ENCODE data around the gene CCDC157. TPM values are rescaled to one million over a fixed set of nuclear protein-coding genes. Genes with fewer than 3 reads are reported as not detected.
A peak's percentile ranks its signal among the peaks of the same experiment; 100 is the strongest.

Gene CCDC157
- polyA plus RNA-seq, 1 experiment: 1.6 TPM

GRCh38 chr22:30396871-30397655 lies 40.3 kb downstream of the CCDC157 start, which contains the start of gene SEC14L2:
Gene SEC14L2, plus strand, starts transcription at chr22:30397018. Its CDS starts 99 bp downstream, at chr22:30397117.
- DNase-seq (ENCODE audit: low read depth): no peak
- ChIA-PET CTCF (interaction anchor here (0.8 to 19.7 kb wide), 13 partner anchors 9 to 141 kb away, joined by 3 to 204 read pairs (median 6); partner anchors contain the start of genes CASTOR1 and RNF215), POLR2A (interaction anchor here (0.6 to 0.7 kb wide), 2 partner anchors 12 to 117 kb away, joined by 11 to 16 read pairs; no protein-coding TSS in a partner anchor)
- no peaks in the 10 kb centered on the region for H3K27me3 ChIP-seq (ENCODE audit: control insufficient read depth, insufficient read depth, low read length)
- H3K36me3 ChIP-seq (ENCODE audit: control insufficient read depth, insufficient read depth, low read length): peaks cover 2% of the 10 kb centered on the region; the same call in 1 of the 2 replicates
- TF ChIP-seq, protein P1, sequence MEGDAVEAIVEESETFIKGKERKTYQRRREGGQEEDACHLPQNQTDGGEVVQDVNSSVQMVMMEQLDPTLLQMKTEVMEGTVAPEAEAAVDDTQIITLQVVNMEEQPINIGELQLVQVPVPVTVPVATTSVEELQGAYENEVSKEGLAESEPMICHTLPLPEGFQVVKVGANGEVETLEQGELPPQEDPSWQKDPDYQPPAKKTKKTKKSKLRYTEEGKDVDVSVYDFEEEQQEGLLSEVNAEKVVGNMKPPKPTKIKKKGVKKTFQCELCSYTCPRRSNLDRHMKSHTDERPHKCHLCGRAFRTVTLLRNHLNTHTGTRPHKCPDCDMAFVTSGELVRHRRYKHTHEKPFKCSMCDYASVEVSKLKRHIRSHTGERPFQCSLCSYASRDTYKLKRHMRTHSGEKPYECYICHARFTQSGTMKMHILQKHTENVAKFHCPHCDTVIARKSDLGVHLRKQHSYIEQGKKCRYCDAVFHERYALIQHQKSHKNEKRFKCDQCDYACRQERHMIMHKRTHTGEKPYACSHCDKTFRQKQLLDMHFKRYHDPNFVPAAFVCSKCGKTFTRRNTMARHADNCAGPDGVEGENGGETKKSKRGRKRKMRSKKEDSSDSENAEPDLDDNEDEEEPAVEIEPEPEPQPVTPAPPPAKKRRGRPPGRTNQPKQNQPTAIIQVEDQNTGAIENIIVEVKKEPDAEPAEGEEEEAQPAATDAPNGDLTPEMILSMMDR (IDR thresholded peaks at IDR 0.05; ENCODE audit: insufficient read depth, low read depth, low read length): no peak
- H3K4me3 ChIP-seq (ENCODE audit: low read depth, low read length): peak within 1 kb of the TSS; percentile 77

DNA sequence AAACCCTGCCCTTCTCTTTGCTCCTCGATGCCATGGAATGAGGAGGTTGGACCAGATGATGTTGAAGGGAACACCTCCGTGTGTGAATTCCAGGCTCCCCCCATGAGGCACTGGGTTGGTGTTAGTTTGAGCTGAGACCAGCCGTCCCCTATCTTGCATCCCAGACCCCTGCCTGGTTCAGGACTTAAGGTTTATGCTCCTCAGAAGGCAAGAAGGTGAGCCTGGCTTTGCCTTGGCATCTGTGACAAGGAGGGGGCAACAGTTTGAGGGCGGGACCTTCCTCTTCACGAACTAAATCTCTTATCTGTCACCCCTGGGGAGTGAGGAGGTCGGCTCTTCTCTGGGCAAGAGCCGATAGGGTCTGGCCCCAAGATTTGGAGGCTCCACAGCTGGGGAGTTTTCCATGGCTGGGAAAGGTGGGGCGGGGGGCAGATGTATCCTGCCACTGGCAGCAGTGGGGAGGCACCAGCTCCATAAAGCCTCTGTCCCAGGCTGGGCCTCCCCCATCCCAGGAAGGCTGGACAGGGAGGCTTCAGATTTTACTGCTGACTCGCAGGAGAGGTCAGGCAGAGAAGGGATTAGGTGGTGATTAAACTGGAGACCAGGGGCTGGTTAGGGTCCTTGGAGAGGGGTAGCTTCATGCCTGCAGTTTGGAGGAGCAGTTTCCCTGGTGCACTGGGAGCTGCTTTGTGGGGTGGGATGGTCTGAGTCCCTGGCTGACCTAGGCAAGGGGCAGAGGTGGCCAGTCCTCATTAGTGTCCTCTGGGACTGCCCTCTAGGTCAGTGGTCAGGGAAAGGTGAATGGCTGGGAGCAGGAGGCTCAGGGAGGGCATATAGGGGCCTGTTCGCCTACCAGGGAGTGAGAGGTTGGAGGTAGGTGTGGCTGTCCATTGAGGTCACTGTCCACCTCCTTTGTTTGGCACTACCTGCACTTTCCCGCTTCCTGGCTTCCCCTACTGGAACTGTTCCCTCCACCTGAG lies 41.1 kb downstream of the CCDC157 start:
- TF ChIP-seq, protein P1 (IDR thresholded peaks at IDR 0.05; ENCODE audit: insufficient read depth, low read depth, low read length): no peak
- ChIA-PET POLR2A (interaction anchor here (0.6 kb wide), 1 partner anchor 116 kb away, joined by 16 read pairs; no protein-coding TSS in a partner anchor), CTCF (interaction anchor here (0.7 to 19.7 kb wide), 14 partner anchors 8 to 142 kb away, joined by 3 to 204 read pairs (median 5); partner anchors contain the start of genes CASTOR1 and RNF215)
- peaks cover 2% of the 10 kb centered on the region; the same call in 1 of the 2 replicates for H3K36me3 ChIP-seq (ENCODE audit: control insufficient read depth, insufficient read depth, low read length)
- DNase-seq (ENCODE audit: low read depth): no peak
- no peaks in the 10 kb centered on the region for H3K27me3 ChIP-seq (ENCODE audit: control insufficient read depth, insufficient read depth, low read length)
- peak overlapping the region; percentile 77 for H3K4me3 ChIP-seq (ENCODE audit: low read depth, low read length)

DNA sequence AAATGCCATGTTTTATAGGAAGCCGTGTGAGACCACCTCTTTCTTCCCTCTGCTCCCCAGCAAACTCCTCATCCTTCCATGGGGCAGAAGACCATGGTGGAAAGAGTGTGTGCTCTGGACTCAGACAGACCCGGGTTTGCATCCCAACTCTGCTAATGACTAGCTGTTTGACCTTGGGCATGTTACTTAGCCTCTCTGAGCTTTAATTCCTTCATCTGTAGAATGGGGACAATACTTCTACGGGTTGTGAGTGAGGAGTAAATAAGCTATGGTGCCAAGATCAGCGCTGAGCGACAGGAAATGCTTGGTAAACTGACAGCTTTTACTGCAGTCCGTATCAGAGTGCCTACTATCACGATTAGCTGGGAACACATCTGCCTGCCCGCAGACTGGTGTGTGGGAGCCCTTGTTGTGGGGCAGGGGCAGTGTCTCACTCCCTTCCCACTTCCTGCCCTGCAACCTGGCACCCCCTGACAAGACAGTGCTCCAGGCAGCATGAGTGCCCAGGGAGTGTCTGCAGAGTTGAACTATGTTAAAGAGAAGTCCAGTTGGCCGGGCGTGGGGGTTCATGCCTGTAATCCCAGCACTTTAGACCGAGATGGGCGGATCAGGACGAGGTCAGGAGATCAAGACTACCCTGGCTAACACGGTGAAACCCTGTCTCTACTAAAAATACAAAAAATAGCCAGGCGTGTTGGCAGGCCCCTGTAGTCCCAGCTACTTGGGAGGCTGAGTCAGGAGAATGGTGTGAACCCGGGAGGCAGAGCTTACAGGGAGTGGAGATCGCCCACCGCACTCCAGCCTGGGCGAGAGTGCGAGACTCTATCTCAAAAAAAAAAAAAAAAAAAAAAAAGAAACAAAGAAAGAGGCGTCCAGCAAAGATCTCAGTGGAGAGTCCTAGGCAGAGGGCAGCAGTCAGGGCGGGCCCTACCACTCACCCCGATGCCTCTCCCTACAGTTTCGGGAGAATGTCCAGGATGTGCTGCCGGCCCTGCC lies 42.2 kb downstream of the CCDC157 start:
- Histone ChIP-seq H3K27me3 (ENCODE audit: control insufficient read depth, insufficient read depth, low read length) (no peaks in the 10 kb centered on the region), H3K4me3 (ENCODE audit: low read depth, low read length) (peak overlapping the region; percentile 9; the same call in 1 of the 2 replicates), H3K36me3 (ENCODE audit: control insufficient read depth, insufficient read depth, low read length) (peaks cover 2% of the 10 kb centered on the region; the same call in 1 of the 2 replicates)
- TF ChIP-seq, protein P1 (IDR thresholded peaks at IDR 0.05; ENCODE audit: insufficient read depth, low read depth, low read length): no peak
- no peak for DNase-seq (ENCODE audit: low read depth)
- ChIA-PET POLR2A (interaction anchor here (0.6 to 0.7 kb wide), 2 partner anchors 10 to 25 kb away, joined by 4 read pairs; no protein-coding TSS in a partner anchor), CTCF (interaction anchor here (0.7 to 2.6 kb wide), 4 partner anchors 12 to 135 kb away, joined by 3 to 11 read pairs (median 7); partner anchors contain the start of gene RNF215)

DNA sequence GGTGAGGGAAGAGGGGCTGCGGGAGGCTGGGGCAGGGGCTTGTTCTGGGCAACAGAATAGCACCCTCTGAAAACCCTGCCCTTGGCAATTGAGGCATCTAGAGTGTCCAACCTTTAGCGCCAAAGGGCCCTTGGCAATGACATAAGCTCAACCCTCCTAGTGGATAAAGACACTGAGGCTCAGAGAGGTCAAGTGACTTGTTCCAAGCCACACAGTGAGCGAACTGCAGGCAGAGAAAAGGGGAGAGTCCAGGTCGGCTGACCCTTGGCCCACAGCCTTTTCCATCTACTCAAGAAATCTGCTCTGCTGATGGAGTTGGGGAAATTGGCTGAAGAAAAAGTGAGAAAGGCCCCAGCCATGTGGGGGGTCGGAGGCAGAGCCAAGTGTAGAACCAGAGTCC lies 42.9 kb downstream of the CCDC157 start:
- DNase-seq (ENCODE audit: low read depth): no peak
- CTCF ChIA-PET: interaction anchor here (0.6 kb wide), 1 partner anchor 144 kb away, joined by 4 read pairs; no protein-coding TSS in a partner anchor
- TF ChIP-seq, protein P1 (IDR thresholded peaks at IDR 0.05; ENCODE audit: insufficient read depth, low read depth, low read length): no peak
- Histone ChIP-seq H3K4me3 (ENCODE audit: low read depth, low read length) (no peak overlapping the region), H3K27me3 (ENCODE audit: control insufficient read depth, insufficient read depth, low read length) (no peaks in the 10 kb centered on the region), H3K36me3 (ENCODE audit: control insufficient read depth, insufficient read depth, low read length) (peaks cover 2% of the 10 kb centered on the region; the same call in 1 of the 2 replicates)
- POLR2A ChIA-PET: interaction anchor here (0.7 kb wide), 1 partner anchor 9 kb away, joined by 4 read pairs; no protein-coding TSS in a partner anchor

All from BJ (cell line).